Neural cell (in vitro differentiated cells): ENCODE results near the gene SQOR.

Experiments used
- EP300 ChIP-seq: fragments of 450-650 bp; conservative IDR thresholded peaks from 2 replicates; pipeline ENCODE4 v1.6.1; 2014; ENCODE audit warnings: antibody characterized with exemption, mild to moderate bottlenecking, moderate library complexity; ENCODE audit not compliant: poor library complexity, severe bottlenecking
- EZH2 ChIP-seq: fragments of 200-600, 300-800 bp; shearing (Covaris generic), sonication (generic); IDR thresholded peaks from 2 replicates; pipeline ENCODE4 v1.6.1; 2014; ENCODE audit warnings: antibody characterized with exemption, low read length, borderline replicate concordance, mild to moderate bottlenecking; ENCODE audit not compliant: insufficient read depth, poor library complexity, severe bottlenecking
- MXI1 ChIP-seq: fragments of 450-650 bp; conservative IDR thresholded peaks from 2 replicates; pipeline ENCODE4 v1.6.1; 2014; ENCODE audit warnings: antibody characterized with exemption, mild to moderate bottlenecking; ENCODE audit not compliant: poor library complexity, severe bottlenecking
- POLR2AphosphoS5 ChIP-seq: IDR thresholded peaks from 2 replicates; pipeline ENCODE4 v1.6.1; 2012
- RAD21 ChIP-seq: fragments of 450-650 bp; conservative IDR thresholded peaks from 2 replicates; pipeline ENCODE4 v1.6.1; 2014; ENCODE audit warnings: antibody characterized with exemption, mild to moderate bottlenecking, moderate library complexity
- REST ChIP-seq: IDR thresholded peaks from 2 replicates; pipeline ENCODE4 v1.6.1; 2012; ENCODE audit warnings: borderline replicate concordance
- SMC3 ChIP-seq: fragments of 450-650 bp; conservative IDR thresholded peaks from 2 replicates; pipeline ENCODE4 v1.6.1; 2014; ENCODE audit warnings: antibody characterized with exemption, mild to moderate bottlenecking, moderate library complexity; ENCODE audit not compliant: poor library complexity
- TAF1 ChIP-seq: IDR thresholded peaks from 2 replicates; pipeline ENCODE4 v1.6.1; 2012; ENCODE audit warnings: low read depth
- TF ChIP-seq, protein P1 (sequence below): fragments of 450-650 bp; IDR thresholded peaks from 2 replicates; pipeline ENCODE4 v1.5.1; 2014; ENCODE audit warnings: antibody characterized with exemption, mild to moderate bottlenecking, moderate library complexity; ENCODE audit not compliant: poor library complexity, severe bottlenecking

GRCh38 chr15:45586601-45587094 is 48.2 kb upstream of the SQOR start:
- TF ChIP-seq EP300 (no peak), EZH2 (no peak), POLR2AphosphoS5 (no peak), TAF1 (no peak), RAD21 (no peak), MXI1 (no peak), SMC3 (no peak), REST (peak; percentile 64)
- TF ChIP-seq, protein P1, sequence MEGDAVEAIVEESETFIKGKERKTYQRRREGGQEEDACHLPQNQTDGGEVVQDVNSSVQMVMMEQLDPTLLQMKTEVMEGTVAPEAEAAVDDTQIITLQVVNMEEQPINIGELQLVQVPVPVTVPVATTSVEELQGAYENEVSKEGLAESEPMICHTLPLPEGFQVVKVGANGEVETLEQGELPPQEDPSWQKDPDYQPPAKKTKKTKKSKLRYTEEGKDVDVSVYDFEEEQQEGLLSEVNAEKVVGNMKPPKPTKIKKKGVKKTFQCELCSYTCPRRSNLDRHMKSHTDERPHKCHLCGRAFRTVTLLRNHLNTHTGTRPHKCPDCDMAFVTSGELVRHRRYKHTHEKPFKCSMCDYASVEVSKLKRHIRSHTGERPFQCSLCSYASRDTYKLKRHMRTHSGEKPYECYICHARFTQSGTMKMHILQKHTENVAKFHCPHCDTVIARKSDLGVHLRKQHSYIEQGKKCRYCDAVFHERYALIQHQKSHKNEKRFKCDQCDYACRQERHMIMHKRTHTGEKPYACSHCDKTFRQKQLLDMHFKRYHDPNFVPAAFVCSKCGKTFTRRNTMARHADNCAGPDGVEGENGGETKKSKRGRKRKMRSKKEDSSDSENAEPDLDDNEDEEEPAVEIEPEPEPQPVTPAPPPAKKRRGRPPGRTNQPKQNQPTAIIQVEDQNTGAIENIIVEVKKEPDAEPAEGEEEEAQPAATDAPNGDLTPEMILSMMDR, result no peak
